GM12892 (cell line): ENCODE data around the gene ACLY.

Source experiments
- POLR2A ChIP-seq: IDR thresholded peaks from 2 replicates; pipeline ENCODE4 v1.6.1; 2011; ENCODE audit warnings: low read depth, low read length, control low read depth
- POLR2AphosphoS5 ChIP-seq: IDR thresholded peaks from 2 replicates; pipeline ENCODE4 v1.6.1; 2011; ENCODE audit warnings: low read depth, low read length, control low read depth

DNA sequence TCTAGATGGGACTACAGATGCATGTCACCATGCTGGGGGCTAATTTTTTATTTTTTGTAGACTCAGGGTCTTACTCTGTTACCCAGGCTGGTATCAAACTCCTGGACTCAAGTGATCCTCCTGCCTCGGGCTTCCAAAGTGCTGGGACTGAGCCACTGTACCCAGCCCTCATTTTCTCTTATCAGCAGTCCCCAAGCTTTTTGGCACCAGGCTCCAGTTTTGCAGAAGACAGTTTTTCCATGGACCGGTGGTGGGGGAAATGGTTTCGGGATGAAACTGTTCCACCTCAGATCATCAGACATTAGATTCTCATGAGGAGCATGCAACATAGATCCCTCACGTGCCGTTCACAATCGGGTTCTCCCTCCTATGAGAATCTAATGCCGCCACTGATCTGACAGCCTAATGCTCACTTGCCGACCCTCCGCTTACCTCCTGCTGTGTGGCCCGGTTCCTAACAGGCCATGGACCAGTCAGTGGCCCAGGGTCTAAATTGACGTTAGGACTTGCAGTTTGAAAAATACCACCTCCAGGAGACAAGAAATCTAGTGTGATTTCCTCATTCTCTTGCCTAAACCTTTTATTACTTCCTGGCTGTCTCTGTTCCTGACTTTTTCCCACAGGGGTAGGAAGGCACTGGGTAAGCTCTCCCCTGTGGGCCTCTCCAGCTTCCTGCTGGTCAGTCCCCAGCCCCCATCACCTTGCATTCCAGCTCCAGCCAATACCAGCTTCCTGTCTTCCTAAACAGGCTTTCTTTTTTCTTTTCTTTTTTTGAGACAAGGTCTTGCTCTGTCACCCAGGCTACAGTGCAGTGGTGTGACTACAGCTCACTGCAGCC is 38.5 kb upstream of the ACLY start:
- no peak for TF ChIP-seq POLR2A
- TF ChIP-seq POLR2AphosphoS5: no peak
